ENCODE data around the gene HHIPL2.

The HHIPL2 gene

GRCh38 chr1:222547944-222548671 is at the start of gene HHIPL2:
HHIPL2 (minus strand) TSS chr1:222548104; CDS start chr1:222548044, 60 bp downstream.
- DNase-seq: no peak

DNA sequence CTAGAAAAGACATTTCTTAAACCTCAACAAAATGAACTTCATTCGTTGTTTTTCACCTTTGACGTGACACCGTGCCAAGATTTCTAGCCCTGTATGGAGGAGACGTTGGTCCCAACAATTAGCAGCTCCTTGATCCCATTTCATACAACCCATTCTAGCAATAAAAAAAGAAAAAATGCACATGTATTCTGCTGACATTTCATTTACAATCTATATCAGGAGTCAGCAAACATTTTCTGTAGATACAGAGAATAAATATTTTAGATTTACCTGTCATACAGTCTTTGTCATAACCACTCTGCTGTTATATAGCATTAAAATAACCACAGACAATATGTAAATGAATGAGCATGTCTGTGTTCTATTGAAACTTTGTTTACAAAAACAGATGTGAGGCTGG is 48.8 kb upstream of the HHIPL2 start:
- DNase-seq: no peak

GRCh38 chr1:222594789-222595188 is 46.9 kb upstream of the HHIPL2 start:
- DNase-seq: no peak

- no peak for DNase-seq
Observed at GRCh38 chr1:222592171-222592570, 44.3 kb upstream of the HHIPL2 start.

- DNase-seq: peak; percentile 91
Observed at GRCh38 chr1:222589462-222590302, 41.8 kb upstream of the HHIPL2 start, which contains the start of gene TAF1A. TAF1A (minus strand) TSS chr1:222589933.

DNA sequence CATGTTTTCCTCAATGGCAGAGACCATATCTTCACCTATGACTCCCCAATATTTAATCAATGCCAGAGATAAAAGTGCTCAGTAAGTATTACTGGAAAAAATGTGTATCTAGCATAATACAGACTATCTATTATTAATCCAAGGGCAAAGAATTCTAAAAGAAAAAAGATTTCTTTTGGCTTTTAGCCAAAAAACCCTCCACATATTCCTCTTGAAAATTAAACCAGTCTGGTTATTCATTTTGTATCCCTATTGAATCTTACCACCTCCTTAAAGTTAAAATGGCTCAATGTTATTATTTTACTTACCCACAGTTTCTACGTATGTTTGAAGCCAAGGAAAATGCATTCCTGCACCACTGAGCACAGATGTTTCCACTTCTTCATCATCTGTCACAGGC is 40.2 kb upstream of the HHIPL2 start:
- no peak for DNase-seq

DNA sequence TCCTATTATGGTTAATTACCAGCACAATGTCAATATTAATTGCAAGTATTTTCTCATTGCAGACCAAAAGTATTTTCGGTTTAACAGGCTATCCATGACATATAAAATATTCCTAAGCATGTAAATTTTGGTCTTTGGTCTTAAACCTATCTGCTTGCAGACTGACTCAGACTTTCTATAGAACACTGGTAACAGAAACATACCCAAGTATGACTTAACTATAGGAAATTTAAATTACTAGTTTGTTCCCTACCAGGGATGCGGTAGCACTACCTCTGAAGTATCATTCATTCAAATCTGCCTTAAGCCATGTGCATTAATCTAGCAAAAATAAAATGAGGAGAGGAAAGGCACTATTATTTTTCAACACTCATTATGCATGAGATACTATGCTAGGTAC is 38.9 kb upstream of the HHIPL2 start:
- DNase-seq: no peak

- no peak for DNase-seq
Observed at GRCh38 chr1:222583079-222583478, 35.2 kb upstream of the HHIPL2 start.

DNA sequence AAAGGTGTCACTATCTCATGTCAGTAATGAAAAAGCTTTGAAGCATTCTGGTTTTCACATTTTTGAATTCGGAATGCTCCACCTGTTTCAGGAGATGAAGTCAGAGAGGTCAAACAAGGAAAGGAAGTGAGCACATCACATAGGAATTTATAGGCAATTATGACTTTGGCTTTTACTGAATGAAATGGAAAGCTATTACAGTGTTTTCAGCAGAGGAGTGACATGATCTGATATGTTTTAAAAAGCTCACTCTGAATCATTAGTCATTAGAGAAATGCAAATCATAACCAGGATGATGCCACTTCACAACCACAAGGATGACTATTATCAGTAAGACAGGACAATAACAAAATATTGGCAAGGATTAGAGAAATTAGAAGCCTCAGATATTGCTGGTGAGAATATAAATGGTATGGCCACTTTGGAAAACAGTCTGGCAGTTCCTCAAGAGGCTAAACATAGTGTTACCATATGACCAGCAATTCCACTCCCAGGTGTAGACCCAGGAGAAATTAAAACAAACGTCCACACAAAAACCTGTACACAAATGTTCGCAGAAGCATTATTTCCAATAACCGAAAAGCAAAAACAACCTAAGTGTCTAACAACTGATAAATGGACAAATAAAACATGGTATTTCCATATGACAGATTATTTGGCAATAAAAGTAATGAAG is 34.3 kb upstream of the HHIPL2 start:
- peak; percentile 22 for DNase-seq

GRCh38 chr1:222579316-222579715 is 31.4 kb upstream of the HHIPL2 start:
- DNase-seq: no peak

DNA sequence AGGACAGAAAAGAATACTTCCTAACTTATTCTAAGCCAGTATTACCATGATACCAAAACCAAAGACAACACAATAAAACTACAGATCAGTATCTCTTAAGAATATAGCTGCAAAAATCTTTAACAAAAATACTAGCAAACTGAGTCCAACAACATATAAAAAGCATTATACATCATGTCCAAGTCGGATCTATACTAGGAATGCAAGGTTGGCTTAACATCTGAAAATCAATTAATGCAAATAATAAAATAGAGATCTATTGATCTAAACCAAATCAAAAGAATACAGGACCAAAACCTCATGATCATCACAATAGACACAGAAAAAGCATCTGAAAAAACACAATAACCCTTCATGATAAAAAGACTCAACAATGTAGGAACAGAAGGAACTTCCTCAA is 22.9 kb upstream of the HHIPL2 start:
- no peak for DNase-seq

DNA sequence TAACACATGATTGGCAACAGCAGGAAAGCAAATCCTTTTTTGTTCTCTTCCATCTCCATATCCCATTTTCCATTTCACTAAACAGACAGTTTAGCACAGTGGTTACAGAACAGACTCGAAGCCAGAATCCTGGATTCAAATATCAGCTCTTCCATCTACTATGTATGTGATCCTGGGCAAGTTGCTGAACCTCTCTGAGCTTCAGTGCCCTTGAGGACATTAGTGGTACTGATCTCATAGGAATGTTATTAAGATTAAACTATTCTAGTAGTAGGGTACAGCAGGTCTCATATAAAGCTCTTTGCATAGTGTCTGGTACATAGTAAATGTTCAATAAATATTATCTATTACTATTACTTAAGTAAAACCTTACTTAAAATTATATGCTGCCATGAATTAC is 13.8 kb upstream of the HHIPL2 start:
- DNase-seq: no peak

DNA sequence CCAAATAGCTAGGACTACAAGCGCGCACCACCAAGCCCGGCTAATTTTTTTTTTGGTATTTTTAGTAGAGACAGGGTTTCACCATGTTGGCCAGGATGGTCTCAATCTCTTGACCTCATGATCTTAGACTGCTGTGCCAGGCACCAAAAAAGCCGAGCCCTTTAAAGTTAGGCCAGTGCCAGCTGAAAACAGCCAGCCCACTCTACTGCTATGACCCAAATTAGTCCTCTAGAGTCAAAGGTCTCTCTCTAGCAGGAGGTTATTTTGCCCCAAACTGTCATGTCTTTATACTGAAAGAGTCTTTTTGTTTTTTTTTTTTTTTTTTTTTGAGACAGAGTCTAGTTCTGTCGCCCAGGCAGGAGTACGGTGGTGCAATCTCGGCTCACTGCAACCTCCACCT is 9.7 kb upstream of the HHIPL2 start:
- no peak for DNase-seq

DNA sequence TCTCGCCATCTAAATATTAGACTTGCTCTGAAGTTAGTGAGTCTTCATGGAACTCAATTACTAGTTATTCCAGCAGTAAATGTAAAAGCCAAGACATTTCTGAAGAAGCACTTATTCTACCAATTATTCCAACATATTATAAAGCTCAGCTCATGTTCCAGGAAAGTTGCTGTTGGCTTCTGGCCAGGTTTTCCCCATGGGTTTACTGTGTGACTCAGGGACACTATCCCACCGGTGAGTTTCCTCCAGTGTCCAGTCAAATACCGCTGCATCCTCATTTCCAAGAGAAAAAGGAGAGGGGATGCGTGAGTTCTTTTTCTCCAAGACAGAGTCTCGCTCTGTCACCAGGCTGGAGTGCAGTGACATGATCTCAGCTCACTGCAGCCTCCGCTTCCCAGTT is 9.2 kb upstream of the HHIPL2 start:
- no peak for DNase-seq

- no peak for DNase-seq
Observed at GRCh38 chr1:222555992-222556615, 8.2 kb upstream of the HHIPL2 start.

- DNase-seq: no peak
Observed at GRCh38 chr1:222554177-222554576, 6.3 kb upstream of the HHIPL2 start.

DNA sequence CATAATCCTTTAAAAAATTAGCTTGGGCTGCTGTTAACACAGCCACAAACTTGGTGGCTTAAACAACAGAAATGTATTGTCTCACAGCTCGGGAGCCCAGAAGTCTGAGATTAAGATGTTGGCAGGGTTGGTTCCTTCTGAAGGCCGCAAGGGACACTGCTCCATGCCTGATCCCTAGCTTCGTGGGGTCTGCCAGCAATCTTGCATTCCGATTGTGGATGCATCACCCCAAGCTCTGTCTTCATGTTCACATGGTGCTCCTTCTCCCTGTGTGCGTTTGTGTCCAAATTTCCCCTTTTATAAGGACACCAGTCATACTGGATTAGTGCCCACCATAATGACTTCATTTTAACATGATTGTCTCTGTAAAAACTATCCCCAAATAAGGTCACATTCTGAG is 5.0 kb upstream of the HHIPL2 start:
- DNase-seq: no peak

DNA sequence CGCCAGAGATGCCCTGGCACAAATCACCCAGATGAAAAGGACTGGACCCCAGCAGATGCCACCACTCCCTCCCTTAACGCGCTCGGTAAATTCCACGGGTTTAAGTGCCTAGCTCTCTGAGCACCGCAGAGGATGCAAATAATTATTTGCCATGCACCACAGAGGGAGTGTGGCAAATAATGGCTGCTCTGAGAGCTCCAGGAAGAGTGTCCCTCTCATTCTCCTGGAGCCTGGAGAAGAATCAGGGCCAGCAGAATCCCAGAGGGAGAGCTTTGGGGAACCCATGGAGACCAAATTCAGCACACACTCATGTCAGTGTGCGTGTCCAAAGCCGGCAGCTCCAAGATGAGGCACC is 667 bp downstream of the HHIPL2 start:
- DNase-seq: no peak

- no peak for DNase-seq
Observed at GRCh38 chr1:222546548-222547259, 1.2 kb downstream of the HHIPL2 start.

- DNase-seq: no peak
Observed at GRCh38 chr1:222546091-222546490, 1.8 kb downstream of the HHIPL2 start.

- DNase-seq: no peak
Observed at GRCh38 chr1:222543817-222544216, 4.1 kb downstream of the HHIPL2 start.

DNA sequence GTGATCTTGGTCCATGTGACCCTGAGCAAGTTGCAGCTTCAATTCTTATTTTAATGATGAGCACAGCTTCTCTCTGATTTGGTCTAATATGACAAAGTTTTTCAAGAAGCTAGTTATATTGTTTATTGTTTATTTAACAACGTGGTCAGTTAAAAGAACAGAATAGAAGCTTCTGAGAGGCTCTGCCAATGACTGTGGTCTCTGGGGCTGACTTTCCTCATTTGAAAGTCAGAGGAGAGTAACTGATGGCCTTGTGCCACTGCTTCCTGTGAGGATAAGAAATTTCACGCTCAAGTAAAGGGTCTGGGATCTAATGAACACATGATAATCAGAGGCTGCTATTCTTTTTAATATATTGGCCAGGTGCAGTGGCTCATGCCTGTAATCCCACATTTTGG is 7.3 kb downstream of the HHIPL2 start:
- DNase-seq: no peak
